Stomach (tissue), 4 donors: Measurements from ENCODE around the gene SLC35F3.

Experiments
- CTCF ChIP-seq, 7 experiments: fragments of 450-650 bp in 4 of 7; fragments of 200-600 bp in 3 of 7; sonication (generic) in 3 of 7; IDR thresholded peaks; one replicate each; pipeline ENCODE4 v1.5.1; 2016 to 2019; ENCODE audit warnings: antibody characterized with exemption in 7 of 7, control low read depth in 2 of 7, mild to moderate bottlenecking in 1 of 7
- EP300 ChIP-seq: sonication (generic); formaldehyde crosslinking; IDR thresholded peaks from one replicate; pipeline ENCODE4 v1.6.1; 2017; ENCODE audit warnings: antibody characterized with exemption
- POLR2A ChIP-seq, 4 donors: fragments of 450-650 bp; IDR thresholded peaks; one replicate each; pipeline ENCODE4 v1.6.1; 2016; ENCODE audit warnings: antibody characterized with exemption in 4 of 4, control low read depth in 2 of 4, mild to moderate bottlenecking in 1 of 4, moderate library complexity in 1 of 4
- POLR2AphosphoS5 ChIP-seq, 3 donors: sonication (generic); formaldehyde crosslinking; IDR thresholded peaks; one replicate each; pipeline ENCODE4 v1.6.1; 2016; ENCODE audit warnings: antibody characterized with exemption in 3 of 3

- TF ChIP-seq POLR2AphosphoS5 (IDR thresholded peaks at IDR 0.05) (no peak), CTCF (IDR thresholded peaks at IDR 0.05) (no peak), POLR2A (IDR thresholded peaks at IDR 0.05) (no peak), EP300 (no peak)
Measured at GRCh38 chr1:234169161-234169849, 264.8 kb downstream of the SLC35F3 start.
